Stimulated activated CD4-positive, alpha-beta T cell treated with anti-CD3 and anti-CD28 coated beads, Interleukin-15, amount 100 ng/mL, for 1 hour (primary cell): ENCODE data around the gene CC2D2B.
A peak's percentile ranks its signal among the peaks of the same experiment; 100 is the strongest.
"Not testable (repeated sequence)": the region's sequence is repeated elsewhere in the genome, so short reads cannot be mapped to it uniquely, and the experiment has no call there.

ENCODE experiments used
- DNase-seq, 2 donors: peaks; one replicate each; pipeline ENCODE4 v3.0.0-alpha.2; 2020; ENCODE audit warnings: low read depth in 1 of 2, low spot score in 1 of 2

CC2D2B gene

GRCh38 chr10:95907456-95908253 lies at the start of gene CC2D2B:
Gene CC2D2B, plus strand, starts transcription at chr10:95907975. Its CDS starts 3,349 bp downstream, at chr10:95911324.
- peak; percentile 21 to 59 for DNase-seq

GRCh38 chr10:95860166-95860940 lies 47.4 kb upstream of the CC2D2B start:
- DNase-seq, result no peak

- DNase-seq, result no peak
These were observed 46.4 kb upstream of the CC2D2B start for GRCh38 chr10:95861386-95861785.

GRCh38 chr10:95864906-95865813 lies 42.6 kb upstream of the CC2D2B start:
- DNase-seq, result no peak

- DNase-seq, result no peak
These were observed 41.8 kb upstream of the CC2D2B start for GRCh38 chr10:95865814-95866466.

GRCh38 chr10:95866467-95866842 lies 41.3 kb upstream of the CC2D2B start:
- DNase-seq, result no peak

- DNase-seq, result no peak
These were observed 39.9 kb upstream of the CC2D2B start for GRCh38 chr10:95867866-95868265.

- no peak for DNase-seq
These were observed 35.5 kb upstream of the CC2D2B start for GRCh38 chr10:95872158-95872711.

GRCh38 chr10:95873139-95873538 lies 34.6 kb upstream of the CC2D2B start:
- DNase-seq, result no peak

GRCh38 chr10:95873651-95874050 lies 34.1 kb upstream of the CC2D2B start:
- DNase-seq, result no peak

- not testable (repeated sequence) for DNase-seq
These were observed 33.0 kb upstream of the CC2D2B start for GRCh38 chr10:95874783-95875182.

- no peak for DNase-seq
These were observed 31.0 kb upstream of the CC2D2B start for GRCh38 chr10:95876756-95877155.

- DNase-seq, result no peak
These were observed 29.9 kb upstream of the CC2D2B start for GRCh38 chr10:95877881-95878280.

- DNase-seq, result no peak
These were observed 27.1 kb upstream of the CC2D2B start for GRCh38 chr10:95880704-95881103.

GRCh38 chr10:95881316-95881715 lies 26.5 kb upstream of the CC2D2B start:
- no peak for DNase-seq

- no peak for DNase-seq
These were observed 17.9 kb upstream of the CC2D2B start for GRCh38 chr10:95889830-95890229.

GRCh38 chr10:95896071-95896850 lies 11.5 kb upstream of the CC2D2B start:
- no peak for DNase-seq

GRCh38 chr10:95905897-95906580 lies 1.7 kb upstream of the CC2D2B start:
- not testable (repeated sequence) for DNase-seq
